Mammary epithelial cell (primary cell): ENCODE data around the gene CCDC172.

Source experiments
- EZH2 ChIP-seq: IDR thresholded peaks from 2 replicates; pipeline ENCODE4 v1.6.1; 2012; ENCODE audit warnings: low read length, inconsistent platforms, borderline replicate concordance
- TF ChIP-seq, protein P1 (sequence below), 2 donors: IDR thresholded peaks in 1 of 2; conservative IDR thresholded peaks in 1 of 2; 2 replicates each; pipeline ENCODE4 v1.5.1; 2011 to 2012; ENCODE audit warnings: inconsistent platforms in 2 of 2, low read length in 2 of 2, mild to moderate bottlenecking in 2 of 2, control low read depth in 1 of 2, low read depth in 1 of 2; ENCODE audit not compliant: insufficient read depth in 1 of 2; ENCODE audit errors: extremely low read depth in 1 of 2

DNA sequence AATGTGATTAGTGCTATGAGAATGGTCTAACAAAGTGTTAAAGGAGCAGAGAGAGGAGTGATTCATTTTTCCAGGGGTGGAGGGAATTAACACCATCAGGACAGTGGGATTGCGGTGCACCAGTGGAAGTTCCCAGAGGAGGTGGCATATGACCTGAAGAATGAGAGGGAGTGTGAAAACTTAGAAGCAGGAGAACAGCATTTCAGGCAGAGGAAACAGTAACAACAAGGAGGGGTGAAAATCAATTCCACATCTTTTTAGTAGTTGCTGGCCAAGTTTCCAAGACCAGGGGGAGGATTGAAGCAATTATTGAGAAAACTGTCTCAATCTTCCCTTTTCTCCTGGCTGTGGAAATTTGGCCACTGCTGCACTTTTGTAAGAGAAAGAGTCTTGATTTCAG lies 23.7 kb upstream of the CCDC172 start:
- TF ChIP-seq, protein P1, sequence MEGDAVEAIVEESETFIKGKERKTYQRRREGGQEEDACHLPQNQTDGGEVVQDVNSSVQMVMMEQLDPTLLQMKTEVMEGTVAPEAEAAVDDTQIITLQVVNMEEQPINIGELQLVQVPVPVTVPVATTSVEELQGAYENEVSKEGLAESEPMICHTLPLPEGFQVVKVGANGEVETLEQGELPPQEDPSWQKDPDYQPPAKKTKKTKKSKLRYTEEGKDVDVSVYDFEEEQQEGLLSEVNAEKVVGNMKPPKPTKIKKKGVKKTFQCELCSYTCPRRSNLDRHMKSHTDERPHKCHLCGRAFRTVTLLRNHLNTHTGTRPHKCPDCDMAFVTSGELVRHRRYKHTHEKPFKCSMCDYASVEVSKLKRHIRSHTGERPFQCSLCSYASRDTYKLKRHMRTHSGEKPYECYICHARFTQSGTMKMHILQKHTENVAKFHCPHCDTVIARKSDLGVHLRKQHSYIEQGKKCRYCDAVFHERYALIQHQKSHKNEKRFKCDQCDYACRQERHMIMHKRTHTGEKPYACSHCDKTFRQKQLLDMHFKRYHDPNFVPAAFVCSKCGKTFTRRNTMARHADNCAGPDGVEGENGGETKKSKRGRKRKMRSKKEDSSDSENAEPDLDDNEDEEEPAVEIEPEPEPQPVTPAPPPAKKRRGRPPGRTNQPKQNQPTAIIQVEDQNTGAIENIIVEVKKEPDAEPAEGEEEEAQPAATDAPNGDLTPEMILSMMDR (conservative IDR thresholded peaks at IDR 0.05 in 1 of 2, IDR thresholded peaks at IDR 0.05 in 1 of 2; ENCODE audit: extremely low read depth in 1 of 2, insufficient read depth in 1 of 2, low read depth in 1 of 2, low read length in 2 of 2), result no peak
- TF ChIP-seq EZH2, result no peak
